Osteoblast (primary cell): Measurements from ENCODE around the gene NEUROD4. TPM values are rescaled to one million over a fixed set of nuclear protein-coding genes. Genes with fewer than 3 reads are reported as not detected.

Experiments
- DNase-seq: peaks from one replicate; pipeline ENCODE4 v3.0.0; 2011; ENCODE audit warnings: low spot score, mixed read lengths; ENCODE audit not compliant: insufficient read length; ENCODE audit errors: missing footprints
- H2AFZ ChIP-seq: 2 replicates; pipeline ENCODE4 v1.6.0; 2011; ENCODE audit warnings: mild to moderate bottlenecking, low read length
- H3K27ac ChIP-seq: 2 replicates; pipeline ENCODE4 v1.5.1; 2011; ENCODE audit warnings: mild to moderate bottlenecking, low read depth, low read length, moderate library complexity
- H3K27me3 ChIP-seq: 2 replicates; pipeline ENCODE4 v1.6.0; 2012; ENCODE audit warnings: mild to moderate bottlenecking, control low read depth, inconsistent platforms, low read length, moderate library complexity; ENCODE audit not compliant: insufficient read depth
- H3K36me3 ChIP-seq: 2 replicates; pipeline ENCODE4 v1.5.1; 2011; ENCODE audit warnings: mild to moderate bottlenecking, low read length, control low read depth, moderate library complexity; ENCODE audit not compliant: insufficient read depth
- H3K4me1 ChIP-seq: 2 replicates; pipeline ENCODE4 v1.5.1; 2011; ENCODE audit warnings: mild to moderate bottlenecking, low read length, control low read depth, moderate library complexity; ENCODE audit not compliant: insufficient read depth
- H3K4me2 ChIP-seq: 2 replicates; pipeline ENCODE4 v1.6.0; 2011; ENCODE audit warnings: mild to moderate bottlenecking, low read length; ENCODE audit not compliant: insufficient read depth
- H3K4me3 ChIP-seq: fragments of 200-600 bp; sonication (generic); 3 replicates; pipeline ENCODE4 v1.5.1; 2012; ENCODE audit warnings: mild to moderate bottlenecking, low read length, inconsistent platforms; ENCODE audit not compliant: insufficient read depth
- H3K79me2 ChIP-seq: 2 replicates; pipeline ENCODE4 v1.6.0; 2012; ENCODE audit warnings: mild to moderate bottlenecking, low read length, control low read depth, inconsistent platforms; ENCODE audit not compliant: insufficient read depth
- H3K9me3 ChIP-seq: 2 replicates; pipeline ENCODE4 v1.5.1; 2011; ENCODE audit warnings: low read depth, low read length, control low read depth
- H4K20me1 ChIP-seq: 2 replicates; pipeline ENCODE4 v1.6.0; 2012; ENCODE audit warnings: mild to moderate bottlenecking, low read length, control low read depth; ENCODE audit not compliant: insufficient read depth
- total RNA-seq: library from RNA; depleted of rRNA; stranded (reverse); fragments of >200 nt; gene quantifications from 2 replicates; pipeline ENCODE4 v1.2.3, GENCODE V29; 2012
- TF ChIP-seq, protein P1 (sequence below): IDR thresholded peaks from 2 replicates; pipeline ENCODE4 v1.5.1; 2011; ENCODE audit warnings: mild to moderate bottlenecking, low read depth, low read length, moderate library complexity; ENCODE audit errors: extremely low read depth

NEUROD4 gene
- total RNA-seq, 1 donor = not detected

GRCh38 chr12:55041345-55042055, 21.7 kb downstream of the NEUROD4 start:
- peaks cover 3% of the 10 kb centered on the region for H3K27me3 ChIP-seq
- no peak overlapping the region for H3K4me2 ChIP-seq
- no peaks in the 10 kb centered on the region for H3K9me3 ChIP-seq
- TF ChIP-seq, protein P1, sequence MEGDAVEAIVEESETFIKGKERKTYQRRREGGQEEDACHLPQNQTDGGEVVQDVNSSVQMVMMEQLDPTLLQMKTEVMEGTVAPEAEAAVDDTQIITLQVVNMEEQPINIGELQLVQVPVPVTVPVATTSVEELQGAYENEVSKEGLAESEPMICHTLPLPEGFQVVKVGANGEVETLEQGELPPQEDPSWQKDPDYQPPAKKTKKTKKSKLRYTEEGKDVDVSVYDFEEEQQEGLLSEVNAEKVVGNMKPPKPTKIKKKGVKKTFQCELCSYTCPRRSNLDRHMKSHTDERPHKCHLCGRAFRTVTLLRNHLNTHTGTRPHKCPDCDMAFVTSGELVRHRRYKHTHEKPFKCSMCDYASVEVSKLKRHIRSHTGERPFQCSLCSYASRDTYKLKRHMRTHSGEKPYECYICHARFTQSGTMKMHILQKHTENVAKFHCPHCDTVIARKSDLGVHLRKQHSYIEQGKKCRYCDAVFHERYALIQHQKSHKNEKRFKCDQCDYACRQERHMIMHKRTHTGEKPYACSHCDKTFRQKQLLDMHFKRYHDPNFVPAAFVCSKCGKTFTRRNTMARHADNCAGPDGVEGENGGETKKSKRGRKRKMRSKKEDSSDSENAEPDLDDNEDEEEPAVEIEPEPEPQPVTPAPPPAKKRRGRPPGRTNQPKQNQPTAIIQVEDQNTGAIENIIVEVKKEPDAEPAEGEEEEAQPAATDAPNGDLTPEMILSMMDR = no peak
- no peak overlapping the region for H3K4me3 ChIP-seq
- H4K20me1 ChIP-seq = no peaks in the 10 kb centered on the region
- no peak overlapping the region for H2AFZ ChIP-seq
- no peaks in the 10 kb centered on the region for H3K36me3 ChIP-seq
- H3K27ac ChIP-seq = no peak overlapping the region
- H3K79me2 ChIP-seq = no peaks in the 10 kb centered on the region
- no peak for DNase-seq
- H3K4me1 ChIP-seq = no peaks in the 10 kb centered on the region

DNA sequence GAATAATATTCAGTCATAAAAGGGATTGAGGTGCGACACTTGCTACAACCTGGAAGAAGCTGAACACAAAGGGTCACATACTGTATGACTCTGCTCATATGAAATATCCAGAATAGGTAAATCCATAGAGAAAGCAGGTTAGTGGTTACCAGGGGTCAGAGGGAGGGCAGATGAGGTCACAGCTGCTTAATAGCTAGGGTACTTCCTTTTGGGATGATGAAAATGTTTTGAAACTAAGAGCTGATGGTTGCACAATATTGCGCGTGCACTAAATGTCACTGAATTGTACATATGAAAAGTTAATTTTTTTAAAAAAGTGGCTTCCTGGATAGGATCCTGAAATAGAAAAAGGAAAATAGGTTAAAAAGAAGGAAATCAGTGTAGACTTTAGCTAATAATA, 23.8 kb downstream of the NEUROD4 start:
- H3K27ac ChIP-seq = no peak overlapping the region
- no peak overlapping the region for H3K4me2 ChIP-seq
- H3K9me3 ChIP-seq = no peaks in the 10 kb centered on the region
- peaks cover 3% of the 10 kb centered on the region for H3K27me3 ChIP-seq
- no peaks in the 10 kb centered on the region for H3K4me1 ChIP-seq
- TF ChIP-seq, protein P1 = no peak
- no peaks in the 10 kb centered on the region for H3K36me3 ChIP-seq
- no peak overlapping the region for H2AFZ ChIP-seq
- no peak overlapping the region for H3K4me3 ChIP-seq
- DNase-seq = no peak
- no peaks in the 10 kb centered on the region for H4K20me1 ChIP-seq
- no peaks in the 10 kb centered on the region for H3K79me2 ChIP-seq

GRCh38 chr12:55044135-55044534, 24.4 kb downstream of the NEUROD4 start:
- no peaks in the 10 kb centered on the region for H3K36me3 ChIP-seq
- no peak overlapping the region for H2AFZ ChIP-seq
- H3K4me2 ChIP-seq = no peak overlapping the region
- H3K27me3 ChIP-seq = no peaks in the 10 kb centered on the region
- no peaks in the 10 kb centered on the region for H3K79me2 ChIP-seq
- no peak overlapping the region for H3K27ac ChIP-seq
- H3K4me1 ChIP-seq = no peaks in the 10 kb centered on the region
- TF ChIP-seq, protein P1 = no peak
- H3K9me3 ChIP-seq = no peaks in the 10 kb centered on the region
- no peaks in the 10 kb centered on the region for H4K20me1 ChIP-seq
- DNase-seq = no peak
- no peak overlapping the region for H3K4me3 ChIP-seq

GRCh38 chr12:55049676-55050075, 29.9 kb downstream of the NEUROD4 start:
- Histone ChIP-seq H3K4me2 (no peak overlapping the region), H3K9me3 (no peaks in the 10 kb centered on the region)

More at GRCh38 chr12:55049676-55050075, 29.9 kb downstream of the NEUROD4 start:
- Histone ChIP-seq H2AFZ (no peak overlapping the region), H3K27ac (no peak overlapping the region), H3K27me3 (no peaks in the 10 kb centered on the region), H3K36me3 (no peaks in the 10 kb centered on the region), H3K79me2 (no peaks in the 10 kb centered on the region), H4K20me1 (no peaks in the 10 kb centered on the region), H3K4me1 (no peaks in the 10 kb centered on the region), H3K4me3 (no peak overlapping the region)
- TF ChIP-seq, protein P1 = no peak
- DNase-seq = no peak
